SK-N-SH treated with all-trans-retinoic acid at 6 μM for 48 hours (cell line): ENCODE measurements around the gene MYL10.

Source experiments
- ATAC-seq: fragments of 200-7000 bp; cut with Tn5 transposase; 3 replicates; pipeline ENCODE4 v1.9.1; 2020; ENCODE audit warnings: mild to moderate bottlenecking, moderate library complexity
- ARNTL ChIP-seq: fragments of 450-650 bp; formaldehyde crosslinking; IDR thresholded peaks from 2 replicates; pipeline ENCODE4 v1.5.0; 2020; ENCODE audit warnings: low read depth, mild to moderate bottlenecking, moderate library complexity, borderline replicate concordance
- BACH2 ChIP-seq: fragments of 250-450 bp; sonication (Bioruptor Pico); IDR thresholded peaks from 2 replicates; pipeline ENCODE4 v1.9.0; 2021; ENCODE audit warnings: mild to moderate bottlenecking, borderline replicate concordance
- CREB5 ChIP-seq: fragments of 250-450 bp; sonication (Bioruptor Pico); IDR thresholded peaks from 2 replicates; pipeline ENCODE4 v1.5.1; 2020; ENCODE audit warnings: low read depth, mild to moderate bottlenecking, moderate library complexity
- CSDC2 ChIP-seq: fragments of 250-450 bp; sonication (Bioruptor Pico); IDR thresholded peaks from 2 replicates; pipeline ENCODE4 v1.5.0; 2020; ENCODE audit warnings: mild to moderate bottlenecking, moderate library complexity
- ESRRG ChIP-seq: fragments of 250-450 bp; sonication (Bioruptor Pico); IDR thresholded peaks from 2 replicates; pipeline ENCODE4 v1.6.1; 2021; ENCODE audit warnings: mild to moderate bottlenecking
- GLIS3 ChIP-seq: fragments of 250-450 bp; sonication (Bioruptor Pico); IDR thresholded peaks from 2 replicates; pipeline ENCODE4 v1.5.0; 2020; ENCODE audit warnings: mild to moderate bottlenecking, moderate library complexity
- ISL1 ChIP-seq: fragments of 250-450 bp; sonication (Bioruptor Pico); IDR thresholded peaks from 2 replicates; pipeline ENCODE4 v2.1.2; 2022; ENCODE audit warnings: mild to moderate bottlenecking, moderate library complexity
- OSR1 ChIP-seq: fragments of 250-450 bp; sonication (Bioruptor Pico); IDR thresholded peaks from 2 replicates; pipeline ENCODE4 v1.8.0; 2022; ENCODE audit warnings: moderate library complexity, mild to moderate bottlenecking, inconsistent platforms
- PATZ1 ChIP-seq: fragments of 250-450 bp; sonication (Bioruptor Pico); IDR thresholded peaks from 2 replicates; pipeline ENCODE4 v1.8.0; 2020; ENCODE audit warnings: mild to moderate bottlenecking, moderate library complexity, borderline replicate concordance
- POU6F1 ChIP-seq: fragments of 250-450 bp; sonication (Bioruptor Pico); IDR thresholded peaks from 2 replicates; pipeline ENCODE4 v1.8.0; 2021; ENCODE audit warnings: low read depth, mild to moderate bottlenecking, moderate library complexity, borderline replicate concordance
- PPARA ChIP-seq: fragments of 250-450 bp; sonication (Bioruptor Pico); IDR thresholded peaks from 2 replicates; pipeline ENCODE4 v1.5.0; 2020; ENCODE audit warnings: mild to moderate bottlenecking, borderline replicate concordance
- RARB ChIP-seq: fragments of 250-450 bp; sonication (Bioruptor Pico); IDR thresholded peaks from 2 replicates; pipeline ENCODE4 v1.8.0; 2021; ENCODE audit warnings: mild to moderate bottlenecking, moderate library complexity
- SNAI2 ChIP-seq: fragments of 250-450 bp; sonication (Bioruptor Pico); IDR thresholded peaks from 2 replicates; pipeline ENCODE4 v1.5.0; 2020; ENCODE audit warnings: mild to moderate bottlenecking, moderate library complexity
- TCF4 ChIP-seq: fragments of 250-450 bp; sonication (Bioruptor Pico); IDR thresholded peaks from 2 replicates; pipeline ENCODE4 v1.8.0; 2021; ENCODE audit warnings: mild to moderate bottlenecking, moderate library complexity, borderline replicate concordance
- TOX ChIP-seq: fragments of 250-450 bp; sonication (Bioruptor Pico); IDR thresholded peaks from 2 replicates; pipeline ENCODE4 v1.8.0; 2021; ENCODE audit warnings: mild to moderate bottlenecking, moderate library complexity, borderline replicate concordance
- TSHZ2 ChIP-seq: fragments of 250-450 bp; sonication (Bioruptor Pico); IDR thresholded peaks from 2 replicates; pipeline ENCODE4 v1.5.0; 2020; ENCODE audit warnings: mild to moderate bottlenecking, moderate library complexity
- ZC3H10 ChIP-seq: fragments of 250-450 bp; sonication (Bioruptor Pico); IDR thresholded peaks from 2 replicates; pipeline ENCODE4 v1.5.1; 2021; ENCODE audit warnings: mild to moderate bottlenecking, moderate library complexity
- ZFP30 ChIP-seq: fragments of 450-650 bp; formaldehyde crosslinking; IDR thresholded peaks from 2 replicates; pipeline ENCODE4 v1.5.0; 2022; ENCODE audit warnings: mild to moderate bottlenecking, moderate library complexity
- ZNF565 ChIP-seq: fragments of 450-650 bp; formaldehyde crosslinking; conservative IDR thresholded peaks from 2 replicates; pipeline ENCODE4 v1.5.0; 2020; ENCODE audit warnings: low read depth, mild to moderate bottlenecking, moderate library complexity
- ZNF70 ChIP-seq: fragments of 450-650 bp; formaldehyde crosslinking; IDR thresholded peaks from 2 replicates; pipeline ENCODE4 v1.5.0; 2020; ENCODE audit warnings: mild to moderate bottlenecking, moderate library complexity
- ZNF8 ChIP-seq: fragments of 450-650 bp; formaldehyde crosslinking; IDR thresholded peaks from 2 replicates; pipeline ENCODE4 v1.5.0; 2020; ENCODE audit warnings: mild to moderate bottlenecking, moderate library complexity
- TF ChIP-seq, protein P1 (sequence below): fragments of 250-450 bp; sonication (Bioruptor Pico); IDR thresholded peaks from 2 replicates; pipeline ENCODE4 v1.5.1; 2021; ENCODE audit warnings: mild to moderate bottlenecking, moderate library complexity

The MYL10 gene

GRCh38 chr7:101666741-101667140, 37.6 kb upstream of the MYL10 start (continued):
- TF ChIP-seq ARNTL (CRISPR knock-in tag) (no peak), CSDC2 (no peak)
- TF ChIP-seq, all 23 proteins: peak for 0

DNA sequence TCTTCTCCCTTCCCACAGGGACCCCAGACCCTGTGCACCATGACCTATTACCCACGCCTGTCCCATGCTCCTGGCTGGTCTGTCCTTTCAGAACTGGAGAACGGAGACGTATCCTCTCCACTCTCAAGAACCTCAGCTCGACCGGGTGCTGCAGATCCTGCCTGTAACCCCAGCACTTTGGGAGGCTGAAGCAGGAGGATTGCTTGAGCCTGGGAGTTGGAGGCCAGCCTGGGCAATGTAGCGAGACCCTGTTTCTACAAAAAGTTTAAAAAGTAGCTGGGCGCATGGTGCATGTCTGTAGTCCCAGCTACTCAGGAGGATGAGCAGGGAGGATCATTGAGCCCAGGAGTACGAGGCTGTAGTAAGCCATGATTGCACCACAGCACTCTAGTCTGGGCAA, 37.2 kb upstream of the MYL10 start:
- no peak for ATAC-seq
- TF ChIP-seq GLIS3 (CRISPR knock-in tag) = no peak
- no peak for TF ChIP-seq PPARA (CRISPR knock-in tag)
- no peak for TF ChIP-seq PATZ1
- TF ChIP-seq BACH2 (CRISPR knock-in tag) = no peak
- TF ChIP-seq ESRRG (CRISPR knock-in tag) = no peak
- no peak for TF ChIP-seq POU6F1
- TF ChIP-seq SNAI2 (CRISPR knock-in tag) = no peak
- no peak for TF ChIP-seq TSHZ2 (CRISPR knock-in tag)
- TF ChIP-seq TOX (CRISPR knock-in tag) = no peak
- TF ChIP-seq ZNF8 (CRISPR knock-in tag) = no peak
- TF ChIP-seq CSDC2 = no peak
- no peak for TF ChIP-seq ZNF565
- no peak for TF ChIP-seq TCF4 (CRISPR knock-in tag)

GRCh38 chr7:101664893-101665471, 35.9 kb upstream of the MYL10 start:
- no peak for TF ChIP-seq ZC3H10
- TF ChIP-seq OSR1 (CRISPR knock-in tag) = no peak
- no peak for TF ChIP-seq RARB
- TF ChIP-seq TSHZ2 (CRISPR knock-in tag) = no peak
- TF ChIP-seq GLIS3 (CRISPR knock-in tag) = no peak
- TF ChIP-seq TOX (CRISPR knock-in tag) = no peak
- TF ChIP-seq SNAI2 (CRISPR knock-in tag) = no peak
- TF ChIP-seq ZNF70 (CRISPR knock-in tag) = no peak
- no peak for TF ChIP-seq PPARA (CRISPR knock-in tag)
- no peak for TF ChIP-seq BACH2 (CRISPR knock-in tag)
- no peak for TF ChIP-seq ZFP30 (CRISPR knock-in tag)
- ATAC-seq = no peak

- TF ChIP-seq TSHZ2 (CRISPR knock-in tag) = no peak
- TF ChIP-seq CREB5 (CRISPR knock-in tag) = no peak
- TF ChIP-seq, protein P1, sequence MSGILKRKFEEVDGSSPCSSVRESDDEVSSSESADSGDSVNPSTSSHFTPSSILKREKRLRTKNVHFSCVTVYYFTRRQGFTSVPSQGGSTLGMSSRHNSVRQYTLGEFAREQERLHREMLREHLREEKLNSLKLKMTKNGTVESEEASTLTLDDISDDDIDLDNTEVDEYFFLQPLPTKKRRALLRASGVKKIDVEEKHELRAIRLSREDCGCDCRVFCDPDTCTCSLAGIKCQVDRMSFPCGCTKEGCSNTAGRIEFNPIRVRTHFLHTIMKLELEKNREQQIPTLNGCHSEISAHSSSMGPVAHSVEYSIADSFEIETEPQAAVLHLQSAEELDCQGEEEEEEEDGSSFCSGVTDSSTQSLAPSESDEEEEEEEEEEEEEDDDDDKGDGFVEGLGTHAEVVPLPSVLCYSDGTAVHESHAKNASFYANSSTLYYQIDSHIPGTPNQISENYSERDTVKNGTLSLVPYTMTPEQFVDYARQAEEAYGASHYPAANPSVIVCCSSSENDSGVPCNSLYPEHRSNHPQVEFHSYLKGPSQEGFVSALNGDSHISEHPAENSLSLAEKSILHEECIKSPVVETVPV (CRISPR knock-in tag) = no peak
- TF ChIP-seq ZFP30 (CRISPR knock-in tag) = no peak
- TF ChIP-seq SNAI2 (CRISPR knock-in tag) = no peak
- TF ChIP-seq TCF4 (CRISPR knock-in tag) = no peak
- TF ChIP-seq ISL1 (CRISPR knock-in tag) = no peak
- TF ChIP-seq BACH2 (CRISPR knock-in tag) = no peak
- no peak for ATAC-seq
Observed at GRCh38 chr7:101664436-101664835, 35.3 kb upstream of the MYL10 start.
